Esophagus squamous epithelium (tissue), 4 donors: Measurements from ENCODE around the gene RPL18.

Source experiments
- CTCF ChIP-seq, 6 experiments: fragments of 450-650 bp in 4 of 6; fragments of 200-600 bp in 2 of 6; sonication (generic) in 2 of 6; IDR thresholded peaks; one replicate each; pipeline ENCODE4 v1.5.1; 2016 to 2019; ENCODE audit warnings: antibody characterized with exemption in 6 of 6, mild to moderate bottlenecking in 4 of 6, moderate library complexity in 4 of 6
- POLR2A ChIP-seq, 4 donors: fragments of 450-650 bp; IDR thresholded peaks; one replicate each; pipeline ENCODE4 v1.6.1; 2017; ENCODE audit warnings: antibody characterized with exemption in 4 of 4, mild to moderate bottlenecking in 4 of 4, moderate library complexity in 3 of 4

- TF ChIP-seq CTCF (IDR thresholded peaks at IDR 0.05) (no peak), POLR2A (IDR thresholded peaks at IDR 0.05) (no peak)
Measured at GRCh38 chr19:48569814-48570213, 49.2 kb downstream of the RPL18 start.
